ENCODE results near the gene IHH. TPM values are rescaled to one million over a fixed set of nuclear protein-coding genes. Genes with fewer than 3 reads are reported as not detected.

IHH gene
- total RNA-seq, 1 experiment from 2014 or later = 0.17 TPM

DNA sequence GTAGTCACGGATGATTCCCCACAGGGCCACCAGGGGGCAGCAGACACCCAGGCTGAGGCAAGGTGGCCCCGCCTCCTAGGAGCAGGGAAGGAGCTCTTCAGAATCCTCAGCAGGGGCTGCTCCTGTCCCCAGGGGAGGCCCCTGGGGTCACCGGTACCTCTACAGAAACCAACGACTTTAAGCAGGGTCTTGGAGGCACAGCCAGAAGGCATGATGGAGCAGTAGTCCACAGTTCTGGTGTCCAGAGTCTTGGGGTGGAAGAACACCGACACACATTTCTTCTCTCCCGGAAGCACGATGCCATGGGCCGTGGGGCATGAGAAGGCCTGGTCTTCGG is 30.9 kb downstream of the IHH start:
- BruUV-seq (replicated peaks) = no TSS peak
- Histone ChIP-seq H3K4me2 (ENCODE audit: low read length) (no peak overlapping the region), H3K27ac (ENCODE audit: low read depth, low read length) (no peak overlapping the region), H3K9me2 (ENCODE audit: insufficient read depth) (no peaks in the 10 kb centered on the region), H3K27me3 (ENCODE audit: insufficient read depth, low read length) (peaks cover 18% of the 10 kb centered on the region), H2AFZ (ENCODE audit: low read depth, low read length, poor library complexity, severe bottlenecking) (no peak overlapping the region), H3K79me2 (ENCODE audit: insufficient read depth, low read length) (no peaks in the 10 kb centered on the region), H3K4me1 (ENCODE audit: control insufficient read depth in 1 of 2, insufficient read depth in 2 of 2, low read length in 2 of 2) (no peaks in the 10 kb centered on the region; a peak in 1 of 4 replicates), H3K9me3 (ENCODE audit: control insufficient read depth in 1 of 2, insufficient read depth in 1 of 2, low read depth in 1 of 2, low read length in 2 of 2) (no peaks in the 10 kb centered on the region), H3K9ac (ENCODE audit: low read length) (no peak overlapping the region), H3K36me3 (ENCODE audit: control insufficient read depth in 1 of 2, insufficient read depth in 2 of 2, low read length in 2 of 2) (no peaks in the 10 kb centered on the region), H4K20me1 (ENCODE audit: insufficient read depth) (no peaks in the 10 kb centered on the region), H3K4me3 (replicated peaks in 1 of 2; ENCODE audit: low read depth in 1 of 2, low read length in 2 of 2) (no peak overlapping the region)
- RAD21 ChIA-PET (ENCODE audit: low non-redundant PET in 1 of 2, low total read pairs in 2 of 2, uncharacterized antibody in 2 of 2, unreplicated experiment in 2 of 2) = interaction anchor here (0.7 to 1.8 kb wide), 6 partner anchors 50 to 125 kb away, joined by 3 to 19 read pairs (median 4); no protein-coding TSS in a partner anchor
- POLR2A ChIA-PET = interaction anchor here (1.0 kb wide), 1 partner anchor 125 kb away, joined by 3 read pairs; no protein-coding TSS in a partner anchor
- CTCF ChIA-PET = interaction anchor here (0.6 to 5.3 kb wide), 43 partner anchors 10 to 358 kb away, joined by 3 to 97 read pairs (median 4); partner anchors contain the start of gene DNPEP
- TF ChIP-seq EZH2 (IDR thresholded peaks at IDR 0.05) = no peak
- TF ChIP-seq, protein P1, sequence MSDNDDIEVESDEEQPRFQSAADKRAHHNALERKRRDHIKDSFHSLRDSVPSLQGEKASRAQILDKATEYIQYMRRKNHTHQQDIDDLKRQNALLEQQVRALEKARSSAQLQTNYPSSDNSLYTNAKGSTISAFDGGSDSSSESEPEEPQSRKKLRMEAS (IDR thresholded peaks at IDR 0.05) = no peak
- TF ChIP-seq, protein P2, sequence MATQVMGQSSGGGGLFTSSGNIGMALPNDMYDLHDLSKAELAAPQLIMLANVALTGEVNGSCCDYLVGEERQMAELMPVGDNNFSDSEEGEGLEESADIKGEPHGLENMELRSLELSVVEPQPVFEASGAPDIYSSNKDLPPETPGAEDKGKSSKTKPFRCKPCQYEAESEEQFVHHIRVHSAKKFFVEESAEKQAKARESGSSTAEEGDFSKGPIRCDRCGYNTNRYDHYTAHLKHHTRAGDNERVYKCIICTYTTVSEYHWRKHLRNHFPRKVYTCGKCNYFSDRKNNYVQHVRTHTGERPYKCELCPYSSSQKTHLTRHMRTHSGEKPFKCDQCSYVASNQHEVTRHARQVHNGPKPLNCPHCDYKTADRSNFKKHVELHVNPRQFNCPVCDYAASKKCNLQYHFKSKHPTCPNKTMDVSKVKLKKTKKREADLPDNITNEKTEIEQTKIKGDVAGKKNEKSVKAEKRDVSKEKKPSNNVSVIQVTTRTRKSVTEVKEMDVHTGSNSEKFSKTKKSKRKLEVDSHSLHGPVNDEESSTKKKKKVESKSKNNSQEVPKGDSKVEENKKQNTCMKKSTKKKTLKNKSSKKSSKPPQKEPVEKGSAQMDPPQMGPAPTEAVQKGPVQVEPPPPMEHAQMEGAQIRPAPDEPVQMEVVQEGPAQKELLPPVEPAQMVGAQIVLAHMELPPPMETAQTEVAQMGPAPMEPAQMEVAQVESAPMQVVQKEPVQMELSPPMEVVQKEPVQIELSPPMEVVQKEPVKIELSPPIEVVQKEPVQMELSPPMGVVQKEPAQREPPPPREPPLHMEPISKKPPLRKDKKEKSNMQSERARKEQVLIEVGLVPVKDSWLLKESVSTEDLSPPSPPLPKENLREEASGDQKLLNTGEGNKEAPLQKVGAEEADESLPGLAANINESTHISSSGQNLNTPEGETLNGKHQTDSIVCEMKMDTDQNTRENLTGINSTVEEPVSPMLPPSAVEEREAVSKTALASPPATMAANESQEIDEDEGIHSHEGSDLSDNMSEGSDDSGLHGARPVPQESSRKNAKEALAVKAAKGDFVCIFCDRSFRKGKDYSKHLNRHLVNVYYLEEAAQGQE (IDR thresholded peaks at IDR 0.05; ENCODE audit: low read depth) = no peak
- TF ChIP-seq ZFX (IDR thresholded peaks at IDR 0.05) = no peak
- TF ChIP-seq, protein P3, sequence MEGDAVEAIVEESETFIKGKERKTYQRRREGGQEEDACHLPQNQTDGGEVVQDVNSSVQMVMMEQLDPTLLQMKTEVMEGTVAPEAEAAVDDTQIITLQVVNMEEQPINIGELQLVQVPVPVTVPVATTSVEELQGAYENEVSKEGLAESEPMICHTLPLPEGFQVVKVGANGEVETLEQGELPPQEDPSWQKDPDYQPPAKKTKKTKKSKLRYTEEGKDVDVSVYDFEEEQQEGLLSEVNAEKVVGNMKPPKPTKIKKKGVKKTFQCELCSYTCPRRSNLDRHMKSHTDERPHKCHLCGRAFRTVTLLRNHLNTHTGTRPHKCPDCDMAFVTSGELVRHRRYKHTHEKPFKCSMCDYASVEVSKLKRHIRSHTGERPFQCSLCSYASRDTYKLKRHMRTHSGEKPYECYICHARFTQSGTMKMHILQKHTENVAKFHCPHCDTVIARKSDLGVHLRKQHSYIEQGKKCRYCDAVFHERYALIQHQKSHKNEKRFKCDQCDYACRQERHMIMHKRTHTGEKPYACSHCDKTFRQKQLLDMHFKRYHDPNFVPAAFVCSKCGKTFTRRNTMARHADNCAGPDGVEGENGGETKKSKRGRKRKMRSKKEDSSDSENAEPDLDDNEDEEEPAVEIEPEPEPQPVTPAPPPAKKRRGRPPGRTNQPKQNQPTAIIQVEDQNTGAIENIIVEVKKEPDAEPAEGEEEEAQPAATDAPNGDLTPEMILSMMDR (IDR thresholded peaks at IDR 0.05 in 2 of 3, conservative IDR thresholded peaks at IDR 0.05 in 1 of 3; ENCODE audit: borderline replicate concordance in 1 of 3, insufficient read depth in 1 of 3, low read depth in 2 of 3, low read length in 2 of 3) = peak; percentile 92 to 97 (median 96)
- TF ChIP-seq RAD21 (IDR thresholded peaks at IDR 0.05; ENCODE audit: low read depth) = peak; percentile 92
- TF ChIP-seq FOSL1 (IDR thresholded peaks at IDR 0.05; ENCODE audit: low read depth) = no peak
- TF ChIP-seq POLR2AphosphoS5 (IDR thresholded peaks at IDR 0.05; ENCODE audit: low read depth, low read length) = no peak
- no peak for TF ChIP-seq JUND (IDR thresholded peaks at IDR 0.05)
- TF ChIP-seq ELF1 (IDR thresholded peaks at IDR 0.05; ENCODE audit: borderline replicate concordance, low read depth) = no peak
- no peak for TF ChIP-seq ZNF274 (IDR thresholded peaks at IDR 0.05; ENCODE audit: low read depth, low read length)
- TF ChIP-seq, protein P4, sequence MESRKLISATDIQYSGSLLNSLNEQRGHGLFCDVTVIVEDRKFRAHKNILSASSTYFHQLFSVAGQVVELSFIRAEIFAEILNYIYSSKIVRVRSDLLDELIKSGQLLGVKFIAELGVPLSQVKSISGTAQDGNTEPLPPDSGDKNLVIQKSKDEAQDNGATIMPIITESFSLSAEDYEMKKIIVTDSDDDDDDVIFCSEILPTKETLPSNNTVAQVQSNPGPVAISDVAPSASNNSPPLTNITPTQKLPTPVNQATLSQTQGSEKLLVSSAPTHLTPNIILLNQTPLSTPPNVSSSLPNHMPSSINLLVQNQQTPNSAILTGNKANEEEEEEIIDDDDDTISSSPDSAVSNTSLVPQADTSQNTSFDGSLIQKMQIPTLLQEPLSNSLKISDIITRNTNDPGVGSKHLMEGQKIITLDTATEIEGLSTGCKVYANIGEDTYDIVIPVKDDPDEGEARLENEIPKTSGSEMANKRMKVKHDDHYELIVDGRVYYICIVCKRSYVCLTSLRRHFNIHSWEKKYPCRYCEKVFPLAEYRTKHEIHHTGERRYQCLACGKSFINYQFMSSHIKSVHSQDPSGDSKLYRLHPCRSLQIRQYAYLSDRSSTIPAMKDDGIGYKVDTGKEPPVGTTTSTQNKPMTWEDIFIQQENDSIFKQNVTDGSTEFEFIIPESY (IDR thresholded peaks at IDR 0.05; ENCODE audit: extremely low read depth, insufficient replicate concordance, low read length) = no peak
- TF ChIP-seq, protein P5, sequence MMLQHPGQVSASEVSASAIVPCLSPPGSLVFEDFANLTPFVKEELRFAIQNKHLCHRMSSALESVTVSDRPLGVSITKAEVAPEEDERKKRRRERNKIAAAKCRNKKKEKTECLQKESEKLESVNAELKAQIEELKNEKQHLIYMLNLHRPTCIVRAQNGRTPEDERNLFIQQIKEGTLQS (IDR thresholded peaks at IDR 0.05) = no peak
- TF ChIP-seq SP1 (IDR thresholded peaks at IDR 0.05; ENCODE audit: low read depth) = no peak
- peak; percentile 97 for ATAC-seq
- DNase-seq (ENCODE audit: low read depth, low spot score) = no peak
- intact Hi-C loops (cut with micrococcal nuclease) = loop anchor here (1.0 to 2.0 kb wide), 2 partner anchors 89 to 126 kb away; no protein-coding TSS in a partner anchor
